Stimulated activated effector memory CD8-positive, alpha-beta T cell treated with anti-CD3 and anti-CD28 coated beads, Interleukin-12 subunit alpha, Interleukin-12 subunit beta, amount 100 ng/mL, for 72 hours (primary cell): ENCODE data around the gene CDHR4.
"Not testable (repeated sequence)": the region's sequence is repeated elsewhere in the genome, so short reads cannot be mapped to it uniquely, and the experiment has no call there.

Experiments used
- ATAC-seq: fragments of 150-1000 bp; cut with Tn5 transposase; 2 replicates; pipeline ENCODE4 v1.10.0; 2021
- DNase-seq, 2 donors: peaks; one replicate each; pipeline ENCODE4 v3.0.0; 2021 to 2022; ENCODE audit warnings: low spot score in 2 of 2
- H3K27ac Mint-ChIP-seq: one replicate; pipeline ENCODE4 v1.8.0; 2022; ENCODE audit warnings: mild to moderate bottlenecking, mixed read lengths
- H3K36me3 Mint-ChIP-seq: one replicate; pipeline ENCODE4 v1.8.0; 2022; ENCODE audit warnings: mild to moderate bottlenecking, mixed read lengths
- H3K4me1 Mint-ChIP-seq: one replicate; pipeline ENCODE4 v1.8.0; 2022; ENCODE audit warnings: mixed read lengths
- H3K4me3 Mint-ChIP-seq: one replicate; pipeline ENCODE4 v1.8.0; 2022; ENCODE audit warnings: mild to moderate bottlenecking, mixed read lengths
- H3K9me3 Mint-ChIP-seq: one replicate; pipeline ENCODE4 v1.8.0; 2022; ENCODE audit warnings: mixed read lengths

CDHR4 gene

GRCh38 chr3:49792371-49793150 is 7.1 kb downstream of the CDHR4 start:
- Mint-ChIP-seq H3K27ac (no peak overlapping the region), H3K36me3 (no peaks in the 10 kb centered on the region), H3K4me1 (no peaks in the 10 kb centered on the region), H3K4me3 (no peak overlapping the region), H3K9me3 (no peaks in the 10 kb centered on the region)
- DNase-seq, result no peak
- ATAC-seq, result no peak

GRCh38 chr3:49791571-49791970 is 8.1 kb downstream of the CDHR4 start:
- Mint-ChIP-seq H3K4me1 (peaks cover 9% of the 10 kb centered on the region), H3K36me3 (peaks cover 7% of the 10 kb centered on the region), H3K9me3 (no peaks in the 10 kb centered on the region), H3K27ac (no peak overlapping the region), H3K4me3 (no peak overlapping the region)
- DNase-seq, result no peak
- ATAC-seq, result no peak

- Mint-ChIP-seq H3K9me3 (no peaks in the 10 kb centered on the region), H3K27ac (no peak overlapping the region), H3K36me3 (peaks cover 10% of the 10 kb centered on the region), H3K4me3 (no peak overlapping the region), H3K4me1 (peaks cover 11% of the 10 kb centered on the region)
- ATAC-seq (no peak), DNase-seq (no peak)
Observed at GRCh38 chr3:49790626-49791411, 8.9 kb downstream of the CDHR4 start.

GRCh38 chr3:49788056-49788455 is 11.6 kb downstream of the CDHR4 start:
- no peak for DNase-seq
- Mint-ChIP-seq H3K27ac (no peak overlapping the region), H3K4me1 (peaks cover 20% of the 10 kb centered on the region), H3K4me3 (no peak overlapping the region), H3K36me3 (peaks cover 37% of the 10 kb centered on the region), H3K9me3 (no peaks in the 10 kb centered on the region)
- no peak for ATAC-seq

GRCh38 chr3:49787536-49787935 is 12.1 kb downstream of the CDHR4 start:
- Mint-ChIP-seq H3K9me3 (no peaks in the 10 kb centered on the region), H3K4me1 (peaks cover 20% of the 10 kb centered on the region), H3K36me3 (peaks cover 42% of the 10 kb centered on the region), H3K4me3 (peak overlapping the region; percentile 86), H3K27ac (peak overlapping the region; percentile 96)
- ATAC-seq (no peak), DNase-seq (no peak)

- Mint-ChIP-seq H3K9me3 (no peaks in the 10 kb centered on the region), H3K36me3 (peaks cover 47% of the 10 kb centered on the region), H3K4me1 (peaks cover 20% of the 10 kb centered on the region), H3K27ac (peak overlapping the region; percentile 96), H3K4me3 (peak overlapping the region; percentile 86)
- no peak for ATAC-seq
- DNase-seq, result no peak
Observed at GRCh38 chr3:49787182-49787464, 12.6 kb downstream of the CDHR4 start.

GRCh38 chr3:49786357-49787181 is 13.1 kb downstream of the CDHR4 start, which contains the start of gene IP6K1:
TSS of gene IP6K1 (minus strand) at chr3:49786542. CDS start at chr3:49748040, 38,502 bp downstream.
- DNase-seq (peak; percentile 95 to 99), ATAC-seq (peak; percentile 99)
- Mint-ChIP-seq H3K27ac (peak within 1 kb of the TSS; percentile 96), H3K4me1 (peaks cover 21% of the 10 kb centered on the region), H3K4me3 (peak within 1 kb of the TSS; percentile 86), H3K9me3 (no peaks in the 10 kb centered on the region), H3K36me3 (peaks cover 51% of the 10 kb centered on the region)

- no peaks in the 10 kb centered on the region for H3K9me3 Mint-ChIP-seq
- peak overlapping the region; percentile 86 for H3K4me3 Mint-ChIP-seq
- H3K27ac Mint-ChIP-seq, result peak overlapping the region; percentile 96
- ATAC-seq (peak; percentile 64), DNase-seq (no peak)
- peaks cover 59% of the 10 kb centered on the region for H3K36me3 Mint-ChIP-seq
- peaks cover 29% of the 10 kb centered on the region for H3K4me1 Mint-ChIP-seq
Observed at GRCh38 chr3:49785565-49786356, 13.9 kb downstream of the CDHR4 start.

- peaks cover 91% of the 10 kb centered on the region for H3K36me3 Mint-ChIP-seq
- not testable (repeated sequence) for ATAC-seq, DNase-seq, H3K4me3 Mint-ChIP-seq, H3K9me3 Mint-ChIP-seq, H3K27ac Mint-ChIP-seq
- H3K4me1 Mint-ChIP-seq, result peaks cover 44% of the 10 kb centered on the region
Observed at GRCh38 chr3:49782277-49782676, 17.4 kb downstream of the CDHR4 start.

- H3K4me1 Mint-ChIP-seq, result peaks cover 37% of the 10 kb centered on the region
- H3K4me3 Mint-ChIP-seq, result no peak overlapping the region
- ATAC-seq (no peak), DNase-seq (no peak)
- peaks cover 91% of the 10 kb centered on the region for H3K36me3 Mint-ChIP-seq
- no peak overlapping the region for H3K27ac Mint-ChIP-seq
- H3K9me3 Mint-ChIP-seq, result no peaks in the 10 kb centered on the region
Observed at GRCh38 chr3:49781415-49782199, 18.1 kb downstream of the CDHR4 start.

GRCh38 chr3:49780975-49781365 is 18.7 kb downstream of the CDHR4 start:
- Mint-ChIP-seq H3K4me1 (peaks cover 36% of the 10 kb centered on the region), H3K36me3 (peaks cover 94% of the 10 kb centered on the region)

GRCh38 chr3:49780080-49780974 is 19.3 kb downstream of the CDHR4 start:
- Mint-ChIP-seq H3K27ac (peak overlapping the region; percentile 58), H3K4me3 (no peak overlapping the region)

More at GRCh38 chr3:49780975-49781365, 18.7 kb downstream of the CDHR4 start:
- H3K4me3 Mint-ChIP-seq, DNase-seq, ATAC-seq, H3K27ac Mint-ChIP-seq, H3K9me3 Mint-ChIP-seq: not testable (repeated sequence)

GRCh38 chr3:49779358-49780079 is 20.2 kb downstream of the CDHR4 start:
- no peaks in the 10 kb centered on the region for H3K9me3 Mint-ChIP-seq
- H3K4me3 Mint-ChIP-seq, result no peak overlapping the region
- no peak for DNase-seq
- H3K36me3 Mint-ChIP-seq, result peaks cover 89% of the 10 kb centered on the region
- ATAC-seq, result no peak
- H3K4me1 Mint-ChIP-seq, result peaks cover 26% of the 10 kb centered on the region
- peak overlapping the region; percentile 58 for H3K27ac Mint-ChIP-seq

More at GRCh38 chr3:49780080-49780974, 19.3 kb downstream of the CDHR4 start:
- ATAC-seq, result no peak
- H3K9me3 Mint-ChIP-seq, result no peaks in the 10 kb centered on the region
- H3K36me3 Mint-ChIP-seq, result peaks cover 94% of the 10 kb centered on the region
- no peak for DNase-seq
- peaks cover 31% of the 10 kb centered on the region for H3K4me1 Mint-ChIP-seq
